SJSA1 (cell line): ENCODE data around the gene PPCDC. TPM values are rescaled to one million over a fixed set of nuclear protein-coding genes. Genes with fewer than 3 reads are reported as not detected.

Source experiments
- DNase-seq, 2 experiments: peaks; one replicate each; pipeline ENCODE4 v3.0.0-alpha.2; 2015 to 2020; ENCODE audit warnings: low spot score in 2 of 2, low read depth in 1 of 2
- H3K27ac ChIP-seq: fragments of 250-450 bp; sonication (Bioruptor Pico); 2 replicates; pipeline ENCODE4 v1.5.1; 2020; ENCODE audit warnings: mild to moderate bottlenecking, moderate library complexity
- H3K27me3 ChIP-seq: fragments of 250-450 bp; sonication (Bioruptor Pico); replicated peaks from 2 replicates; pipeline ENCODE4 v1.5.1; 2020; ENCODE audit warnings: mild to moderate bottlenecking, moderate library complexity
- H3K36me3 ChIP-seq: fragments of 250-450 bp; sonication (Bioruptor Pico); 2 replicates; pipeline ENCODE4 v1.5.1; 2020; ENCODE audit warnings: mild to moderate bottlenecking
- H3K4me1 ChIP-seq: fragments of 250-450 bp; sonication (Bioruptor Pico); replicated peaks from 2 replicates; pipeline ENCODE4 v1.6.1; 2021; ENCODE audit warnings: mild to moderate bottlenecking
- H3K4me3 ChIP-seq: fragments of 250-450 bp; sonication (Bioruptor Pico); 2 replicates; pipeline ENCODE4 v1.5.1; 2020; ENCODE audit warnings: mild to moderate bottlenecking
- H3K9me3 ChIP-seq: fragments of 250-450 bp; sonication (Bioruptor Pico); replicated peaks from 2 replicates; pipeline ENCODE4 v1.5.1; 2020; ENCODE audit warnings: mild to moderate bottlenecking
- total RNA-seq: library from RNA; depleted of rRNA; stranded (reverse); fragments of >200 nt; shearing (Covaris generic); gene quantifications from 2 replicates; pipeline ENCODE4 v1.2.3, GENCODE V29; 2014

Gene PPCDC
- total RNA-seq, 1 experiment from 2014 or later, result 12.9 TPM

DNA sequence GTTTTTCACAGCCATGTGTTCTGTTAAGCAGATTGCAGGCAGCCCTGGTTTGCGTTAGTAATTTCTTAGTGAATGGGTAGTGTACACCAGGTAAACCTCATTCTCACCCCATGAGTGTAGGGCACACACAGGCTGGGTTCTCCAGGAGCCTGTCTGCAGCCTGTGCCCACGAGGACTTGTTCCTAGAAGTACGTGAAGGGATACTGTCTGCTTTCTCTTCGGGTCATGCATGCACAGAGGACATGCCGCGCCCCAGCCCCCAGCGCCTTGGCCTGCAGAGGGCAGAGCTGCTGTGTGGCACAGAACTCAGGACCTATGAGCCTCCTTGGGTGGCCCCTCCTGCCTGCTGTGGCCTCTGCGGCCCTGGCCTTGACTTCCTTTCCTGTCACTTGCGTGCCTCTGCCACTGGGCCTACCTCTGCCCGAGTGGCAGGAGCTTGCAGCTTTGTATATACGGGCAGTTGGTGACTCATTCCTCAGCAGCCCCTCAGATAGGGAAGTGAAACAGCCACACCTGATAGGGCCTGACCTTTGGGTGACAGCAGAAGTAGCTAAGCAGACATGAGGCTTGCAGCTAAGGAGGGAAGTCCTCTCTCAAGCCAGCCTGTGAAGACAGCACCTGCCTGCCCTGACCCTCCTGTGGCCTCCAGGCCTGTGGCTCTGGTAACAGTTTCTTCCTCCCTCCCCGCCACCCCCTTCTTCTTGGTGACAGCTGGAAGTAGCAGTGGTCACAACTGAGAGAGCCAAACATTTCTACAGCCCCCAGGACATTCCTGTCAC, 19.5 kb downstream of the PPCDC start:
- Histone ChIP-seq H3K4me1 (peaks cover 73% of the 10 kb centered on the region), H3K27ac (peak overlapping the region; percentile 90), H3K4me3 (no peak overlapping the region), H3K9me3 (no peaks in the 10 kb centered on the region), H3K27me3 (no peaks in the 10 kb centered on the region), H3K36me3 (peaks cover 7% of the 10 kb centered on the region)
- DNase-seq, result peak; percentile 96 to 97

DNA sequence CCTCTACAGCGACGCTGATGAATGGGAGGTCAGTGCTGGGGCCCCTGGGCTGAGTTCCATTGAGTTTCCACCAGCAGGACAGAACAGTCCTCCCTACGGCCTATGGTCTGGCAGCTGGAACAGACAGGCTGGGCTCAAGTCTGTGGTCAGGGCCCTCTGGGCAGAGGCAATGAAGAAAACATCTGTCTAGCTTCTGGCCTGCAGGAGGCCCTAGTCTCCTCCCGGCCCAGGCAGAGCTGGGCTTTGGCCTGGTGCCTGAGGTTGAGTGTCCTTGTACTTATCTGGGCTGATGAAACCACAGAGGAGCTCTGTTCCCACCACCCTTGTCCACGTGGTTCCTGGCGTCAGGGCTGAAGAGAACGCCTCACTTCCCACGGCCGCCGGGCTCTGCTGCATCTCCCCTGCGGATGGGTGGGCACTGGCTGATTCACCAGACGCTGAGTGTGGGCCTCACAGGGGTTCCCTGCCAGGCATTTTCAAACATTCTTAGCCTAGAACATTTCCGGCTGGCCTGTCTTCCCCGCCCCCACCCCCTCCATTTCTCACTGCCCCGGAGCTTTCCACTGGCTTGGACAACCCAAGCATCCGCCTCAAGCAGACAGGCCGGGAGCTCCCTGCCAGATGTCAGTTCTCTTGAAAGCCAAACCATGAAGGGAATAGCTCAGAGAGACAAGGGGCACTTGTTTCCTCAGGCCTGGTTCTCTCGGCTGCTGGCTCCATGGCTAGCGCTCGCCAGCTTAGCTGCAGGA, 20.3 kb downstream of the PPCDC start:
- DNase-seq, result peak; percentile 99 to 100
- peaks cover 68% of the 10 kb centered on the region for H3K4me1 ChIP-seq
- no peaks in the 10 kb centered on the region for H3K27me3 ChIP-seq
- no peak overlapping the region for H3K4me3 ChIP-seq
- H3K27ac ChIP-seq, result peak overlapping the region; percentile 90
- peaks cover 11% of the 10 kb centered on the region for H3K36me3 ChIP-seq
- no peaks in the 10 kb centered on the region for H3K9me3 ChIP-seq

DNA sequence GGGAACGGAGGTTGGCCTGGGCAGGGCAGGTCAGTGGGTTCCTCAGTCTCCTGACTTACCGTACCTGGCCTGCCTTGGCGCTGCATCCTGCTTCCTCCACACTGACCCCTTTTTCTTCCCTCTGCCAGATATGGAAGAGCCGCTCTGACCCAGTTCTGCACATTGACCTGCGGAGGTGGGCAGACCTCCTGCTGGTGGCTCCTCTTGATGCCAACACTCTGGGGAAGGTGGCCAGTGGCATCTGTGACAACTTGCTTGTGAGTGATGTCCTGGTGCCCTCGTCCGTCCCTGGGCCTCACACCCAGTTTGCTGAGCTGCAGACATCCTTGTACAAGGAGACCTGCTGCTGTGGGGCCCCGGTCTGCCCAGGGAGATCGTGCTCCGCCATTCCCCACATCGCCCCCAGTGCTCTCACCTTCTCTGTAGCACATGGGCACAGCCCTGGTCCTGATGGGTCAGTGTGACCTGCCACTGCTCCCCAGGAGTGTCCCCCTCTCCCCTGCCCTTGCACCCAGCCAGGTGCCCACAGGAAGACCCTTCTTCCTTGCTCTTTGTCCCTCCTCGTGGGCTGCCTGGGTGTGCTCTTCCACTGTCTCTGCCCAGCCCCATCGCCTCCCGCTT, 21.0 kb downstream of the PPCDC start:
- H3K9me3 ChIP-seq, result no peaks in the 10 kb centered on the region
- DNase-seq, result no peak
- no peaks in the 10 kb centered on the region for H3K27me3 ChIP-seq
- H3K4me3 ChIP-seq, result no peak overlapping the region
- peak overlapping the region; percentile 90 for H3K27ac ChIP-seq
- H3K4me1 ChIP-seq, result peaks cover 61% of the 10 kb centered on the region
- peaks cover 17% of the 10 kb centered on the region for H3K36me3 ChIP-seq

DNA sequence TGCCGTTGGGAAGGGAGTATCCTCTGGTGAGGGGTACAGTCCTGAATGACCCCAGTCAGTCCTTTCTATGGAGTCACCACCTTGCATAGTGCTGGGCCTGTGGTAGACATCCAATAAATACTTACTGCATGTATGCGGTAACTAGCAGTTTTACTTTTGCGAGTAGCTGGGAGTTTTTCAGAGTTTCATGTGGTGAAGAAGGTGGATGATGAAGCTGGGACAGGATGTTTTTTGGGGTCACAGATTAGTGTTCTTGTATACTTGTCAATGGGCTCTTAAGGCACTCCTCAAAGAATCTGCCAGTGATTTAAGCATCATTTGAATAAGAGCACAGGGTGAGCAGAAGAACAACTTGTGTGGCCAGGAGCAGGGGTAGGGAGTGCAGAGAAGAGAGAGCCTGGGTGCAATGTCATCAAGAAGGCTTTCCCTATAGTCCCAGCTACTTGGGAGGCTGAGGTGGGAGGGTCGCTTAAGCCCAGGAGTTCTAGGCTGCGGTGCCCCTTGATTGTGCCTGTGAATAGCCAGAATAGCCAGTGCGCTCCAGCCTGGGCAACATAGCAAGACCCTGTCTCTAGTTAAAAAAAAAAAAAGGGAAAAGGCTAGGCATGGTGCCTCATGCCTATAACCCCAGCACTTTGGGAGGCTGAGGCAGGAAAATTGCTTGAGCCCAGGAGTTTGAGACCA, 22.1 kb downstream of the PPCDC start:
- no peaks in the 10 kb centered on the region for H3K9me3 ChIP-seq
- H3K36me3 ChIP-seq, result peaks cover 17% of the 10 kb centered on the region
- no peaks in the 10 kb centered on the region for H3K27me3 ChIP-seq
- peaks cover 60% of the 10 kb centered on the region for H3K4me1 ChIP-seq
- H3K27ac ChIP-seq, result peak overlapping the region; percentile 90
- DNase-seq, result peak in 1 of 2 experiments; percentile 50
- H3K4me3 ChIP-seq, result no peak overlapping the region

DNA sequence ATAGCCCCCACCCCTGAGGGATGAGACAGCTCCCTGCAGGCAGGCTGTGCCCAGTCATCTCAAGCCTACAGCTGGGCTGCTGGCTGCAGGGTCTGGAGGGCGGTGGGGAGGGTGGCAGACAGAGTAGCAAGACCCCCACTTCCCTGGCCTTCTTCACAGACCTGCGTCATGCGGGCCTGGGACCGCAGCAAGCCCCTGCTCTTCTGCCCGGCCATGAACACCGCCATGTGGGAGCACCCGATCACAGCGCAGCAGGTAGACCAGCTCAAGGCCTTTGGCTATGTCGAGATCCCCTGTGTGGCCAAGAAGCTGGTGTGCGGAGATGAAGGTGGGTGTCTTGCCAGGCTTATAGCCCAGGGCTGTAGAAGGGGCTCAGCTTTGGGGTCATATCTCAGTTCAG, 25.0 kb downstream of the PPCDC start:
- peaks cover 50% of the 10 kb centered on the region for H3K4me1 ChIP-seq
- H3K4me3 ChIP-seq, result no peak overlapping the region
- H3K9me3 ChIP-seq, result no peaks in the 10 kb centered on the region
- no peak for DNase-seq
- H3K27me3 ChIP-seq, result no peaks in the 10 kb centered on the region
- H3K36me3 ChIP-seq, result peaks cover 17% of the 10 kb centered on the region
- H3K27ac ChIP-seq, result no peak overlapping the region

DNA sequence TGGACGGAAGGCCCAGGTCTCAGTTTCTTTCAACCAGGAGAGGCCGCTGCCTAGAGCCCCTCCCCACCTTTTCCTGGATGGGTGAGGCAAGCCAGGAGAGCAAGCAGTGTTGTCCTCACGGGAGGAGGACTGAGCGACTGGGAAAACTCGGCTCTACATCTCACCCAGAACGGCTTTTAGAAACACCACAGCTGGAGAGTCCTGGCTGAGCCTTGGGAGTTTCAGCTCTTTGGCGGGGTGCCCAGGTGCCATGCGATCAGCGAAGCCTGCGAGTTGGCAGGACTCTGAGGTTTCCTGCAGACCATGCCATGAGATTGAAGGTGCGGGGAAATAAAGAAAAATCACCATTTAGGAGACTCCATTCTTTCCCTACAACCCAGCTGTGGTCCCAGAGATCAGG, 26.0 kb downstream of the PPCDC start:
- Histone ChIP-seq H3K4me1 (peaks cover 50% of the 10 kb centered on the region), H3K27ac (no peak overlapping the region), H3K9me3 (no peaks in the 10 kb centered on the region), H3K36me3 (peaks cover 14% of the 10 kb centered on the region), H3K4me3 (no peak overlapping the region), H3K27me3 (no peaks in the 10 kb centered on the region)
- DNase-seq, result no peak

DNA sequence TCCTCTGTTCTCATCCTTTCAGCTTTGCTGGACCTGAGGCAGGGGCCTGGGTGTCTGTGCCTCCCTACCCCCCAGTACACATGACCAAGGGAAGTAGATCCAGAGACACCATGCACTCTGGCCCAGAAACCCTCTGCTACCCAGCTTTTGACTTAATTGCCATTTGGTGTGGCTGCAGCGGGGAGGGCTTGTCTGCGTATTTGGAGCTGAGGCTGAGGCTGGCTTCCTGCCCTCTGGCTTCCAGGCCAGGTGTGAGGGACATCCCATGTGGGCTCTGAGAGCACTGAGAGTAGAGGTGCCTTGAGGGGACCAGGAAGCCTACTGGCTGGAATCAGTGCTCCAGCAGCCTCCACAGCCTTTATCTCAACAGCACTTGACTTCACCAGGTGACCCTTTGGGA, 26.9 kb downstream of the PPCDC start:
- Histone ChIP-seq H3K36me3 (peaks cover 11% of the 10 kb centered on the region), H3K4me3 (no peak overlapping the region), H3K9me3 (no peaks in the 10 kb centered on the region), H3K27me3 (no peaks in the 10 kb centered on the region), H3K27ac (no peak overlapping the region), H3K4me1 (peaks cover 47% of the 10 kb centered on the region)
- DNase-seq, result no peak

DNA sequence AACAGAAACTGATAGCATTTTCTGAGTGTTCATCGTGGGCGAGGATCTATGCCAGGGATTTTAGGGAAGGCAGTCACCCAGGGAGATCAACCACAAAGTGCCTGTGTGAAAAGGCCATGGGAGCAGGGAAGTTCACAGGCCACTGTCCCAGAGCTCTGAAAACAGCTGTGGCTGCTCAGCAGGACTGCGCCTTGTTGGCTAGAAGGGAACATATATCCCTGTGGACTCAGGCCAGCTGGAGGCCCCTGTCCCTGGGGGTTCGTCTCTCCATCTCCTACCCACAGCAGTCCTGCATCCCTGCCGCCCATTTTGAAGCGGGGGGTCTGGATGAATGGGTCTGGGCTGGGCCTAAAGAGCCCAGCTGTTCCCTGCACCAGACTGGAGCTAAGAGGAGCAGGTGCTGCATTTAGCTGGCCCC, 27.8 kb downstream of the PPCDC start:
- DNase-seq, result no peak
- H3K36me3 ChIP-seq, result peaks cover 11% of the 10 kb centered on the region
- no peak overlapping the region for H3K4me3 ChIP-seq
- no peaks in the 10 kb centered on the region for H3K27me3 ChIP-seq
- H3K27ac ChIP-seq, result no peak overlapping the region
- peaks cover 37% of the 10 kb centered on the region for H3K4me1 ChIP-seq
- H3K9me3 ChIP-seq, result no peaks in the 10 kb centered on the region

DNA sequence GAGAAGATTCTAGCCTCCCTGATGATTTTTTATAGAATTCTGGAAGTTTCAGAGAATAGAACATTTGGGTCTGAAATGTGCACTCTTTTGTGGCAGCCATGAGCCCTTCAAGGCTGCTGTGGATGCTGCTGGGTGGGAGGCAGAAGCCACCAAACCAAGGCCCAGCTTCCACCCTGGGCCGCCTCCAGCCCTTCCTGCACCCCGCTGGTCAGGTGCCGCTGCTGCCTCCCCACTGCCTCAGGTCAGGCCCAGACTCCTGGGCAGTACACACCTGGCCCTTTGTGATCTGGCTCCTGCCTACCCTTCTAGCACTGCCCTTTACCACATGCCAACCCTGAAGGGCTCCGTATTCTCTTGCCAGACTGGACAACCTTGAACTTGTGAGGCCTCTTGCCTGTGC, 28.3 kb downstream of the PPCDC start:
- Histone ChIP-seq H3K4me1 (peaks cover 32% of the 10 kb centered on the region), H3K27ac (no peak overlapping the region), H3K9me3 (no peaks in the 10 kb centered on the region), H3K4me3 (no peak overlapping the region), H3K36me3 (peaks cover 11% of the 10 kb centered on the region), H3K27me3 (no peaks in the 10 kb centered on the region)
- DNase-seq, result no peak

DNA sequence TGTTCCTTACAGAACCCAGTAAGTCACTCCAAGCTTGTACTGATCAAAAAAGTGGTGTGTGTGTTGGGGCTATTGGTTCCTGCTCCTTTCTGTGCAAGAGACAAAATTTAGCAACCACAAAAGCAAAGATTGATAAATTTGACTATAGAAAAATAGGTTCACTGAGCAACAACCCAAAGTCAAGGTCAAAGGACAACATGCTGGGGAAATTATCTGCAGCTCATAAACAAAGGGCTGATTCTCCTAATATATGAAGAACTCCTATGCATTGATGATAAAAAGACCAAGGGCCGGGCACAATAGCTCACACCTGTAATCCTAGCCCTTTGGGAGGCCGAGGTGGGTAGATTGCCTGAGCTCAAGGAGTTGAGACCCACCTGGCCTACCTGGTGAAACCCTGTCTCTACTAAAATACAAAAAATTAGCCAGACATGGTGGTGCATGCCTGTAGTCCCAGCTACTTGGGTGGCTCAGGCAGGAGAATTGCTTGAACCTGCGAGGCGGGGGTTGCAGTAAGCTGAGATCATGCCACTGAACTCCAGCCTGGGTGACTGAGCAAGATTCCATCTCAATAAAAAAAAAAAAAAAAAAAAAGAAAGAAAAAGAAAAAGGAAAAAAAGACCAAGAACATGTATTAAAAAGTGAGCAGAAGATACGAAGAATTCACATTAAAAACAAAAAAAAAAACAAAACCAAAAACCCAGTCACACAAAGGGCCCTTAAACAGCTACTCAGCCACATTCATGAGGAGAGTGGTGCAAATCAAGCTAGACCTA, 29.8 kb downstream of the PPCDC start:
- peaks cover 18% of the 10 kb centered on the region for H3K4me1 ChIP-seq
- no peaks in the 10 kb centered on the region for H3K27me3 ChIP-seq
- peaks cover 11% of the 10 kb centered on the region for H3K36me3 ChIP-seq
- DNase-seq, result no peak
- no peak overlapping the region for H3K27ac ChIP-seq
- H3K4me3 ChIP-seq, result no peak overlapping the region
- no peaks in the 10 kb centered on the region for H3K9me3 ChIP-seq

DNA sequence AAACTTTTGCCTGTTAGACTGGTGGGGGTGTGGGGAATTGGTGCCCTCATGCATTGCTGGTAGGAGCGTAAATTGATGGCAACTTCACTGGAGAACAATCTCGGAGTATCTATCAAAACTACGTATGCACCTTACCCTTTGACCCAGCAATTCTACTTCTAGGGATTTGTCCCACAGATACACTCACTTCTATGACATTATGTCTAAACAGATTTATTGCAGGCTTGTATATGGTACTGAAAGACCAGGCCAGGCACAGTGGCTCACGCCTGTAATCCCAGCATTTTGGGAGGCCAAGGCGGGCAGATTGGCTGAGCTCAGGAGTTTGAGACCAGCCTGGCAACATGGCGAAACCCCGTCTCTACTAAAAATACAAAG, 30.3 kb downstream of the PPCDC start:
- Histone ChIP-seq H3K9me3 (no peaks in the 10 kb centered on the region), H3K27me3 (no peaks in the 10 kb centered on the region), H3K27ac (no peak overlapping the region), H3K4me3 (no peak overlapping the region), H3K36me3 (peaks cover 6% of the 10 kb centered on the region; the same call in 1 of the 2 replicates), H3K4me1 (peaks cover 18% of the 10 kb centered on the region)
- no peak for DNase-seq

DNA sequence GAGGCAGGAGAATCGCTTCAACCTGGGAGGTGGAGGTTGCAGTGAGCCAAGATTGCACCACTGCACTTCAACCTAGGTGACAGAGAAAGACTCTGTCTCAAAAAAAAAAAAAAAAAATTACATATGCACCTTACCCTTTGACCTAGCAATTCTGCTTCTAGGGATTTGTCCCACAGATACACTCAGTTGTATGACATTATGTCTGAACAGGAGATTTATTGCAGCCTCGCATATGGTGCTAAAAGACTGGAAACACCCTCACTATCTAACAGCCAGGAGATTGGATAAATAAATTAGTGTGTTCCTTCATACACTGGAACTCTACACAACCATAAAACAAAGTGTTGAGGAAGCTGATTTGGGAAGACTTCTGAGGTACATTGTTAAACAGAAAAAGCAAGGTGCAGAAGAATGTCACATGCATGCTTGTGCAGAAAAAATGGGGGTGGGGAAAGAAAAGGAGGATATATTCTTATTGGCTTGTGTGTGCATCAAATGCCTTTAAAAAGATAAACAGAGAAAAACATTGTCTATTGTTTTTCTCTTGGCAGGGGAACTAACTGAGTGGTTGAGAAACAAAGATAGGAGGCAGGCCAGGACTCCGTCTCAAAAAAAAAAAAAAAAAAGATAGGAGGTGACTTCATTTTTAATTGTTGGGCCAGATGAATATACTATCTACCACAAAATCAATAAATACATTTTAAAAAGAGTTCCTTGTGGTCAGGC, 30.9 kb downstream of the PPCDC start:
- Histone ChIP-seq H3K9me3 (no peaks in the 10 kb centered on the region), H3K27ac (no peak overlapping the region), H3K36me3 (no peaks in the 10 kb centered on the region), H3K4me3 (no peak overlapping the region), H3K4me1 (peaks cover 18% of the 10 kb centered on the region), H3K27me3 (no peaks in the 10 kb centered on the region)
- DNase-seq, result peak in 1 of 2 experiments; percentile 66
